HG02938 (cell line): ENCODE results near the gene CFAP410.
"Not testable (repeated sequence)": the region's sequence is repeated elsewhere in the genome, so short reads cannot be mapped to it uniquely, and the experiment has no call there.

Experiments
- ATAC-seq: cut with Tn5 transposase; IDR thresholded peaks from one replicate; pipeline ENCODE4 v1.9.1; 2021; ENCODE audit warnings: mild to moderate bottlenecking, moderate library complexity; ENCODE audit not compliant: unreplicated experiment

Gene CFAP410

GRCh38 chr21:44351535-44352252, 12.5 kb upstream of the CFAP410 start:
- ATAC-seq = no peak

GRCh38 chr21:44350773-44351481, 11.7 kb upstream of the CFAP410 start:
- ATAC-seq = no peak

GRCh38 chr21:44349847-44350772, 10.9 kb upstream of the CFAP410 start:
- no peak for ATAC-seq

- ATAC-seq = no peak
These were observed 10.2 kb upstream of the CFAP410 start for GRCh38 chr21:44349416-44349846.

GRCh38 chr21:44348861-44349260, 9.7 kb upstream of the CFAP410 start:
- no peak for ATAC-seq

GRCh38 chr21:44347911-44348451, 8.8 kb upstream of the CFAP410 start:
- no peak for ATAC-seq

- no peak for ATAC-seq
These were observed 6.3 kb upstream of the CFAP410 start for GRCh38 chr21:44345495-44345894.

GRCh38 chr21:44344541-44345183, 5.5 kb upstream of the CFAP410 start:
- ATAC-seq = no peak

GRCh38 chr21:44342981-44343380, 3.8 kb upstream of the CFAP410 start:
- not testable (repeated sequence) for ATAC-seq

- ATAC-seq = not testable (repeated sequence)
These were observed 2.7 kb upstream of the CFAP410 start for GRCh38 chr21:44341726-44342458.

GRCh38 chr21:44337941-44338895, 972 bp downstream of the CFAP410 start:
- ATAC-seq = no peak

GRCh38 chr21:44337449-44337848, 1.7 kb downstream of the CFAP410 start:
- ATAC-seq = no peak

GRCh38 chr21:44335266-44336059, 3.7 kb downstream of the CFAP410 start:
- no peak for ATAC-seq

- no peak for ATAC-seq
These were observed 4.7 kb downstream of the CFAP410 start for GRCh38 chr21:44334329-44335030.

GRCh38 chr21:44333509-44334328, 5.5 kb downstream of the CFAP410 start:
- ATAC-seq = no peak

- ATAC-seq = no peak
These were observed 6.2 kb downstream of the CFAP410 start for GRCh38 chr21:44332965-44333364.
